Measurements from ENCODE around the gene CD300LF.

DNA sequence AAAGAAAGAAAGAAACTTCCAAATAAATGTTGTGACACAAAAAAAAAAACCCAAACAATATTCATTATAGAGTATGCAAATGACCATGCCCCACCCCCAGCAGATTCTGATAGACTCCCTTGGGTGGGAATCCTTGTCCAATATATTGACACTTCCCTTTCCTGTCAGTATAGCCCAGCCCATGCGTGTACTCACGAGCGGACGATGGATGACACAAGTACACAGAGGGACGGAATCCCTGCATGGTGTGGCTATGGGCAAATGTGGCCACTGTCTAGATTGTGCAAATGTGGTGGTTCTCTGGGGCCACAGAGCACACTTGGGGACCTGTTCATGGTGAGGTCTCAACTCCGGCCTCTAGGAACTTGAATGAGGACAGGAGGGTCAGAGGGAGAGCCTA, 27.4 kb upstream of the CD300LF start:
- TF ChIP-seq, protein P1, sequence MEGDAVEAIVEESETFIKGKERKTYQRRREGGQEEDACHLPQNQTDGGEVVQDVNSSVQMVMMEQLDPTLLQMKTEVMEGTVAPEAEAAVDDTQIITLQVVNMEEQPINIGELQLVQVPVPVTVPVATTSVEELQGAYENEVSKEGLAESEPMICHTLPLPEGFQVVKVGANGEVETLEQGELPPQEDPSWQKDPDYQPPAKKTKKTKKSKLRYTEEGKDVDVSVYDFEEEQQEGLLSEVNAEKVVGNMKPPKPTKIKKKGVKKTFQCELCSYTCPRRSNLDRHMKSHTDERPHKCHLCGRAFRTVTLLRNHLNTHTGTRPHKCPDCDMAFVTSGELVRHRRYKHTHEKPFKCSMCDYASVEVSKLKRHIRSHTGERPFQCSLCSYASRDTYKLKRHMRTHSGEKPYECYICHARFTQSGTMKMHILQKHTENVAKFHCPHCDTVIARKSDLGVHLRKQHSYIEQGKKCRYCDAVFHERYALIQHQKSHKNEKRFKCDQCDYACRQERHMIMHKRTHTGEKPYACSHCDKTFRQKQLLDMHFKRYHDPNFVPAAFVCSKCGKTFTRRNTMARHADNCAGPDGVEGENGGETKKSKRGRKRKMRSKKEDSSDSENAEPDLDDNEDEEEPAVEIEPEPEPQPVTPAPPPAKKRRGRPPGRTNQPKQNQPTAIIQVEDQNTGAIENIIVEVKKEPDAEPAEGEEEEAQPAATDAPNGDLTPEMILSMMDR (IDR thresholded peaks at IDR 0.05) = no peak
- TF ChIP-seq POLR2A (IDR thresholded peaks at IDR 0.05) = no peak
